Measurements from ENCODE around the gene SPATC1L.

GRCh38 chr21:46221664-46222435 is 37.6 kb upstream of the SPATC1L start:
- TF ChIP-seq CTCF (IDR thresholded peaks at IDR 0.05; ENCODE audit: low read length) (no peak), EZH2 (IDR thresholded peaks at IDR 0.05; ENCODE audit: borderline replicate concordance, low read length) (no peak)

All from OCI-LY1 (cell line).